Epithelial cell of esophagus (primary cell): ENCODE results near the gene TRERF1.
A peak's percentile ranks its signal among the peaks of the same experiment; 100 is the strongest.

Experiments
- DNase-seq: peaks from one replicate; pipeline ENCODE4 v3.0.0; 2010; ENCODE audit warnings: low read depth
- H3K4me3 ChIP-seq: 2 replicates; pipeline ENCODE4 v1.5.1; 2011; ENCODE audit warnings: mild to moderate bottlenecking, low read length, control low read depth
- CTCF ChIP-seq: IDR thresholded peaks from 2 replicates; pipeline ENCODE4 v1.5.1; 2011; ENCODE audit warnings: low read depth, mild to moderate bottlenecking, low read length, control low read depth, inconsistent platforms; ENCODE audit not compliant: insufficient read depth; ENCODE audit errors: missing control alignments

Gene TRERF1

DNA sequence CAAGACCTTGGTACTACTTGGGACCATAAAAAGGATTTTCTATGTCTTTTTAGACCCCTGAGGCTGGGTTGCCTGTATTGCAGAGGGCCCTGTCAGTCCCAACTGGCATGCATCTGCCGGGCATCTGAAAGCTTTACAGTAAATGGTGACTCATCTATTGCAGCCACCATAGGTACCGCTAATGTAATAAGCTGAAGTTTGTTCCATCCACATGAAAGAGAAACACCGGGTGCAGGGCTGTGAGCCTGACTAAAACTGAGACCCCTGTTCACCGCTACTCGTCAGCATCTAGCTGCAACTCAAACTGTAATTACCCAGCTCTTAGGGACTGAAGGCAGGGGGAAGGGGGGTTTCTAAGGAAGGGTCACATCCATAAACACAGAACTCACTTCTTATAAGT, 49.5 kb downstream of the TRERF1 start:
- no peak overlapping the region for H3K4me3 ChIP-seq
- DNase-seq: peak; percentile 75
- no peak for TF ChIP-seq CTCF

GRCh38 chr6:42401613-42401951, 50.1 kb downstream of the TRERF1 start:
- H3K4me3 ChIP-seq: no peak overlapping the region
- peak; percentile 68 for DNase-seq

GRCh38 chr6:42400886-42401612, 50.7 kb downstream of the TRERF1 start:
- TF ChIP-seq CTCF: no peak
- DNase-seq: no peak
- no peak overlapping the region for H3K4me3 ChIP-seq

More at GRCh38 chr6:42401613-42401951, 50.1 kb downstream of the TRERF1 start:
- TF ChIP-seq CTCF: no peak

- H3K4me3 ChIP-seq: no peak overlapping the region
- TF ChIP-seq CTCF: no peak
- DNase-seq: no peak
These were observed 51.5 kb downstream of the TRERF1 start for GRCh38 chr6:42400061-42400760.

DNA sequence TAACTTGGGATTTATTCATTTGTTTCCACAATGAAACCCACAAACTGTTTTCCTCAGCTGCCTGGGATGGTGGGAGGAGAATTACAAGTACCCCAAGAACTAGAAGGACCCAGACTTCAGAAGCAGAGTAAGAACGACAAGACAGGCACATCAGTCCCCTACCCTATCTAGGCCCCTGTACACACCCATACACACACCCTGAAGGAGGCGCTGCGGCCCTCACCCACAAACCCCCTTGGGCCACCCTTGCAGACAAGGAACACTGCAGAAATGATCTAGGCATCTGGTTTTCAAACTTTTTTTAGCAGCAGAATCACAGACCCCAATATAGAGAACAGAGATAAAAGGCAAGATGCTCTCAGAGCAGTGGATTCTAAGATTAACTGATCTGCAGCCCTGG, 55.0 kb downstream of the TRERF1 start:
- no peak overlapping the region for H3K4me3 ChIP-seq
- no peak for DNase-seq
- TF ChIP-seq CTCF: no peak

DNA sequence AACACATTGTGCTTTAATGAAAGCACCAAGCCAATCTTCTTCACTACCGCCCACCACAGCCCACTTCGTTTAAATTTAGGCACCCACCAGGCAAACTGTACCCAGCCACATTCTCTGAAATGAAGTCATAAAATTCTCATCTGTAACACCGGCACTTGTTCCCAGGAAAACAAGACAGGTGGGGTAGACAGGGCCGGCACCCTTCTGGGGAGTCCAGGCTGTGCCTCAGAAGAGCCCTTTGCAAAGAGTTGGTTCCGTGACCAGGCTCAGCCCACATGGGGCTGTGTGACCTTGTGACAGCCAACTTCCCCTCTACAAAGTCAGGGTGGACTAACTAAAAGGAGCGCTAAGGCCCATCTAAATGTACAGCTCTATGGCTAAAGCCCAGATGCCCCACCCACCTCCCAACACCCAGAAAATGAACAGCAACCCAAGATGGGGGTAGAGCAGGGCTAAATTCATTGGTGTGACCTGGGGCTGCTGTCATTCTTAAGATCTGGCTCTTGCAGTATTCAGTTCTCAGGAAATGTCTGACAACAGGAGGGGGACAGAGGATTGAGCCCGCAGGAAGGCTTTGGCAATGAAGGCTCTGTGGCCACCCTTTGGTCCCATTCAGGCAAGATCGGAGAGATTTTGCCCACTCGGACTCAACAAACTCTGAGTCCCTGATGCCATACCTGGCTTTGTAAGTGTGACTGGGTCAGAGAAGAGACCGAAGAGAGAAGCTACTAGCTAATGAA, 56.7 kb downstream of the TRERF1 start:
- DNase-seq: no peak
- no peak overlapping the region for H3K4me3 ChIP-seq

More for the DNA sequence above, 56.7 kb downstream of the TRERF1 start:
- TF ChIP-seq CTCF: no peak
